ENCODE measurements around the gene FAM120AOS. TPM values are rescaled to one million over a fixed set of nuclear protein-coding genes. Genes with fewer than 3 reads are reported as not detected.
A peak's percentile ranks its signal among the peaks of the same experiment; 100 is the strongest.

FAM120AOS gene
- total and polyA plus RNA-seq, 2 donors, result 41.1 to 49.2 TPM

DNA sequence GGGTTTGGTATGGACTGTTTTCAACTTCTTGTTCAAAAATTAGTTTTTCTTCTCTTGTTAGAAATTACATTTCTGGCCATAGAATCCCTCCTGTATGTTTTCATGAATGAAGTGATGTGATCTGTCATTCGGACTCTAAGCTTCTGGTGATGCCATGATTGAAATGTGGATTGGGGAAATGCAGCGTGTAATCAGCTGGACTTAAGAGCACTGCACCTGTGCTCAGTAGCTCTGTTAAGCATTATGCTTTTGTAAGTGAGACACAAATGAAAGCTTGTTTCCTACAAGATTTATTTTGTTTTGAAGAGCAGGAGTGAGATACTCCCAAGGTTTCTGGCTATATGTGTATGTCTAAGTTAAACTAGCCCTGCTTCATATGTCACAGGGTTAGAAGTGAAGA, 24.0 kb upstream of the FAM120AOS start:
- Histone ChIP-seq H3K36me3 (ENCODE audit: insufficient read depth) (no peaks in the 10 kb centered on the region), H3K4me1 (ENCODE audit: insufficient read depth) (peaks cover 1% of the 10 kb centered on the region), H3K27ac (ENCODE audit: low read depth) (no peak overlapping the region), H3K4me3 (ENCODE audit: low read depth, low read length) (no peak overlapping the region)
- 94% methylated on average over 2 of the region's 2 CpGs for WGBS
- no peak for DNase-seq (ENCODE audit: extremely low spot score)

- no peak for DNase-seq (ENCODE audit: extremely low spot score)
- Histone ChIP-seq H3K36me3 (ENCODE audit: insufficient read depth) (no peaks in the 10 kb centered on the region), H3K4me3 (ENCODE audit: low read depth, low read length) (no peak overlapping the region), H3K4me1 (ENCODE audit: insufficient read depth) (peaks cover 1% of the 10 kb centered on the region), H3K27ac (ENCODE audit: low read depth) (no peak overlapping the region)
- WGBS, result 89% methylated on average over 4 of the region's 4 CpGs
These were observed 23.5 kb upstream of the FAM120AOS start for GRCh38 chr9:93476924-93477323.

GRCh38 chr9:93475856-93476255, 22.5 kb upstream of the FAM120AOS start:
- Histone ChIP-seq H3K36me3 (ENCODE audit: insufficient read depth) (no peaks in the 10 kb centered on the region), H3K4me3 (ENCODE audit: low read depth, low read length) (no peak overlapping the region), H3K27ac (ENCODE audit: low read depth) (no peak overlapping the region), H3K4me1 (ENCODE audit: insufficient read depth) (peaks cover 3% of the 10 kb centered on the region)
- 64% methylated on average over 3 of the region's 3 CpGs for WGBS
- no peak for DNase-seq (ENCODE audit: extremely low spot score)

GRCh38 chr9:93475108-93475507, 21.7 kb upstream of the FAM120AOS start:
- no peak for DNase-seq (ENCODE audit: extremely low spot score)
- no peak overlapping the region for H3K27ac ChIP-seq (ENCODE audit: low read depth)
- peaks cover 3% of the 10 kb centered on the region for H3K4me1 ChIP-seq (ENCODE audit: insufficient read depth)
- H3K36me3 ChIP-seq (ENCODE audit: insufficient read depth), result no peaks in the 10 kb centered on the region
- 96% methylated on average over 3 of the region's 3 CpGs for WGBS
- H3K4me3 ChIP-seq (ENCODE audit: low read depth, low read length), result no peak overlapping the region

GRCh38 chr9:93473411-93473810, 20.0 kb upstream of the FAM120AOS start:
- DNase-seq (ENCODE audit: extremely low spot score), result no peak
- no peaks in the 10 kb centered on the region for H3K36me3 ChIP-seq (ENCODE audit: insufficient read depth)
- peaks cover 3% of the 10 kb centered on the region for H3K4me1 ChIP-seq (ENCODE audit: insufficient read depth)
- 69% methylated on average over 5 of the region's 5 CpGs for WGBS
- no peak overlapping the region for H3K27ac ChIP-seq (ENCODE audit: low read depth)
- no peak overlapping the region for H3K4me3 ChIP-seq (ENCODE audit: low read depth, low read length)

DNA sequence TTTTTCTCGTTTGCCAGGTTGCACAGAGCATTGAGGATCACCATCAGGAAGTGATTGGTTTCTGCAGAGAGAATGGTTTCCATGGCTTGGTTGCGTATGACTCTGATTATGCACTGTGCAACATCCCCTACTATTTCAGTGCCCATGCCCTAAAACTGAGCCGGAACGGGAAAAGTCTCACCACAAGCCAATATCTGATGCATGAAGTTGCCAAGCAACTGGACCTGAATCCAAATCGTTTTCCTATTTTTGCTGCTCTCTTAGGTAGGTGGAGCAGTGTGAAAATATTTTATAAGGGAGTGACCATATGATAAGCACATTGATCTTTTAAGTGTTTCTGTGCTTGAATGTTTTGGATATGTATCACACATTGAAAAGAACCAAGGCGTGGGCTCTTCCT, 17.7 kb upstream of the FAM120AOS start:
- Histone ChIP-seq H3K27ac (ENCODE audit: low read depth) (no peak overlapping the region), H3K36me3 (ENCODE audit: insufficient read depth) (no peaks in the 10 kb centered on the region), H3K4me3 (ENCODE audit: low read depth, low read length) (no peak overlapping the region), H3K4me1 (ENCODE audit: insufficient read depth) (peaks cover 3% of the 10 kb centered on the region)
- DNase-seq (ENCODE audit: extremely low spot score), result no peak
- 85% methylated on average over 6 of the region's 6 CpGs for WGBS

GRCh38 chr9:93470391-93470790, 17.0 kb upstream of the FAM120AOS start:
- no peak for DNase-seq (ENCODE audit: extremely low spot score)
- Histone ChIP-seq H3K27ac (ENCODE audit: low read depth) (no peak overlapping the region), H3K4me3 (ENCODE audit: low read depth, low read length) (no peak overlapping the region), H3K36me3 (ENCODE audit: insufficient read depth) (no peaks in the 10 kb centered on the region), H3K4me1 (ENCODE audit: insufficient read depth) (peaks cover 2% of the 10 kb centered on the region)
- WGBS, result 92% methylated on average over 5 of the region's 5 CpGs

GRCh38 chr9:93468763-93469456, 15.5 kb upstream of the FAM120AOS start:
- peaks cover 2% of the 10 kb centered on the region for H3K4me1 ChIP-seq (ENCODE audit: insufficient read depth)
- no peak for DNase-seq (ENCODE audit: extremely low spot score)
- H3K36me3 ChIP-seq (ENCODE audit: insufficient read depth), result no peaks in the 10 kb centered on the region
- H3K27ac ChIP-seq (ENCODE audit: low read depth), result peak overlapping the region; percentile 85
- WGBS, result 18% methylated on average over 5 of the region's 5 CpGs
- H3K4me3 ChIP-seq (ENCODE audit: low read depth, low read length), result no peak overlapping the region

DNA sequence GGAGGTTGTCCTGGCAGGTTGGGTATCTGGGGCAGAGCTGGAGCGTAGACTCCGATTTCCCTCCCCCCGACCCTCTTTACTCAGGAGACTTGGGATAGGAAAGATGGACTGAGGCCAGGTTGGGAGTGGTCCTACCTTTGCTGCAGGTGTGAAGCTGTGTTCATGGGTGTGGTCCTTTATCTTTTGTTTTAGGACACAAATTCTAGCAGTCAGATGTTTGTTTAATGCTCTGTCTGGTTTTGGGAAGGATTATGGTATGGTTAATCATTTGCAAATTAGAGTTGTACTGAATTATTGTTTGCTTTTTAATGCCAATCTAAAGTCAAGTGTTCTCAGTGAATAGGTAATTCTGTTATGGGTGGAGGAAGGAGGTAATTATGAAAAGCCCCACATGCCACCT, 14.1 kb upstream of the FAM120AOS start:
- Histone ChIP-seq H3K4me1 (ENCODE audit: insufficient read depth) (peaks cover 2% of the 10 kb centered on the region), H3K27ac (ENCODE audit: low read depth) (no peak overlapping the region), H3K4me3 (ENCODE audit: low read depth, low read length) (no peak overlapping the region), H3K36me3 (ENCODE audit: insufficient read depth) (no peaks in the 10 kb centered on the region)
- DNase-seq (ENCODE audit: extremely low spot score), result no peak
- WGBS, result 84% methylated on average over 3 of the region's 3 CpGs

DNA sequence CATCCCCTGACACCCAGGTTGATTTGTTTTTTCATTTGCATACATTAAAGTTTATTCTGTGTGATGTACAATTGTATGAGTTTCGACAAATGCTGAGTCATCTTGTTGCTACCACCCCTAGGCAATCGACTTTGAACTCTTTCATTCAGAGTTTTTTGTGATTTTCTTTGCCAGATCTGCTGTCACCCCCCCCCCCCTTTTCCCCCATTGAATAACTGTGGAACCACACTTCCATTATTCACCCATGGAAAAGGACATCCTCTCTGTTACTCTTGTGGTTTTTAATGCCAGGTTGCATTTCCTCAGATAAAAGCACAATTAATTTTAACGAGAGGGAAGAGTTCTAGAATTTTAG, 13.7 kb upstream of the FAM120AOS start:
- 43% methylated on average over 3 of the region's 3 CpGs for WGBS
- Histone ChIP-seq H3K4me1 (ENCODE audit: insufficient read depth) (peaks cover 2% of the 10 kb centered on the region), H3K36me3 (ENCODE audit: insufficient read depth) (no peaks in the 10 kb centered on the region), H3K4me3 (ENCODE audit: low read depth, low read length) (no peak overlapping the region), H3K27ac (ENCODE audit: low read depth) (no peak overlapping the region)
- no peak for DNase-seq (ENCODE audit: extremely low spot score)

- WGBS, result 69% methylated on average over 7 of the region's 7 CpGs
- peaks cover 2% of the 10 kb centered on the region for H3K4me1 ChIP-seq (ENCODE audit: insufficient read depth)
- H3K27ac ChIP-seq (ENCODE audit: low read depth), result no peak overlapping the region
- H3K4me3 ChIP-seq (ENCODE audit: low read depth, low read length), result no peak overlapping the region
- no peaks in the 10 kb centered on the region for H3K36me3 ChIP-seq (ENCODE audit: insufficient read depth)
- no peak for DNase-seq (ENCODE audit: extremely low spot score)
These were observed 13.2 kb upstream of the FAM120AOS start for GRCh38 chr9:93466416-93467061.

DNA sequence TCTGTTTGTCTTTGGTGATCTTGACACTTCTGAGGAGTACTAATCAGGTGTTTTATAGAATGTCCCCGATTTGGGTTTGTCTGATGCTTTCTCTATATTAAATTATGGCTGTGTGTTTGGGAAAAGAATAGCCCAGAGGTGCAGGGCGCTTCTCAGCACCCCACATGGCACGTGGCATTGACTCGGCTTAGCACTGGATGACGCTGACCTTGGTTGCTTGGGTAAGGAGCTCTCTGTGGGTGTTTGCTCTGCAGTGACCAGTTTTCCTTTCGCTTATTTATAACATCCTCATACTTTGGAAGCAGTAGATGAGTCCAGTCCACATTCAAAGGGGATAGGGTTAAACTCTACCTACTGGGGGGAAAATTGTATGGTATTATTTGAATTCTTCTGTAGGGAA, 12.5 kb upstream of the FAM120AOS start:
- Histone ChIP-seq H3K27ac (ENCODE audit: low read depth) (no peak overlapping the region), H3K36me3 (ENCODE audit: insufficient read depth) (no peaks in the 10 kb centered on the region), H3K4me1 (ENCODE audit: insufficient read depth) (no peaks in the 10 kb centered on the region), H3K4me3 (ENCODE audit: low read depth, low read length) (no peak overlapping the region)
- 94% methylated on average over 6 of the region's 6 CpGs for WGBS
- no peak for DNase-seq (ENCODE audit: extremely low spot score)

- WGBS, result 56% methylated on average over 2 of the region's 2 CpGs
- Histone ChIP-seq H3K4me3 (ENCODE audit: low read depth, low read length) (no peak overlapping the region), H3K36me3 (ENCODE audit: insufficient read depth) (no peaks in the 10 kb centered on the region), H3K4me1 (ENCODE audit: insufficient read depth) (no peaks in the 10 kb centered on the region), H3K27ac (ENCODE audit: low read depth) (no peak overlapping the region)
- no peak for DNase-seq (ENCODE audit: extremely low spot score)
These were observed 11.5 kb upstream of the FAM120AOS start for GRCh38 chr9:93464876-93465275.

- 58% methylated on average over 3 of the region's 3 CpGs for WGBS
- Histone ChIP-seq H3K27ac (ENCODE audit: low read depth) (no peak overlapping the region), H3K36me3 (ENCODE audit: insufficient read depth) (no peaks in the 10 kb centered on the region), H3K4me3 (ENCODE audit: low read depth, low read length) (no peak overlapping the region), H3K4me1 (ENCODE audit: insufficient read depth) (peaks cover 1% of the 10 kb centered on the region)
- no peak for DNase-seq (ENCODE audit: extremely low spot score)
These were observed 11.0 kb upstream of the FAM120AOS start for GRCh38 chr9:93464395-93464794.

All from urinary bladder (tissue), 4 donors.